Skeletal muscle satellite cell (primary cell): ENCODE results near the gene ITPRIP.
A peak's percentile ranks its signal among the peaks of the same experiment; 100 is the strongest.

Source experiments
- H3K27me3 ChIP-seq: 2 replicates; pipeline ENCODE4 v1.7.0; 2013; ENCODE audit warnings: low read length; ENCODE audit not compliant: control insufficient read depth, insufficient read depth
- H3K36me3 ChIP-seq: 2 replicates; pipeline ENCODE4 v1.7.0; 2013; ENCODE audit warnings: mild to moderate bottlenecking, control low read depth, low read length; ENCODE audit not compliant: insufficient read depth
- H3K4me1 ChIP-seq: 2 replicates; pipeline ENCODE4 v1.7.0; 2013; ENCODE audit warnings: low read length; ENCODE audit not compliant: control insufficient read depth, insufficient read depth
- H3K4me2 ChIP-seq: 2 replicates; pipeline ENCODE4 v1.7.0; 2013; ENCODE audit warnings: mild to moderate bottlenecking, low read length
- H3K4me3 ChIP-seq: 2 replicates; pipeline ENCODE4 v1.7.0; 2013; ENCODE audit warnings: low read length
- H3K9ac ChIP-seq: 2 replicates; pipeline ENCODE4 v1.7.0; 2013; ENCODE audit warnings: mild to moderate bottlenecking, low read depth, low read length, moderate library complexity
- H3K9me3 ChIP-seq: replicated peaks from 2 replicates; pipeline ENCODE4 v1.7.0; 2013; ENCODE audit warnings: mild to moderate bottlenecking, control low read depth, low read length

The ITPRIP gene

DNA sequence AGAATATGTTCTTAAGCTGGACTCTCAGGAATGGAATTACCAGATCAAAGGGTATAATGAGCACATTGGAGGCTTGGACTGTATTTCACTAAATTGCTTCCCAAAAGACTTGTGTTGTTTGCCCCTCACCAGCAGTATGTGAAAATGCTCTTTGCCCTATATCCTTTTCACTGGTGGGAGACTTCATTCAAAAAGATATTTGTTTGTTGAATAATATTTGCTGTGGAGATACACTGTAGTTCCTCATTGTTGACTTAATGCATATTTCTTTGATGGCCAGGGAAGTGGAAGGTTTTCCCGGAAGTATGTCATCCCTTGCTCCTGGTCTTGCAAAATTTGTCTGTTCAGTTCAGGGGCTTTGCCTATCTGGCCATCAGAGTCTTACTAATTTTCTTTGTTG is 49.9 kb downstream of the ITPRIP start:
- H3K9me3 ChIP-seq, result no peaks in the 10 kb centered on the region
- H3K4me3 ChIP-seq, result no peak overlapping the region
- no peaks in the 10 kb centered on the region for H3K27me3 ChIP-seq
- H3K9ac ChIP-seq, result no peak overlapping the region
- no peaks in the 10 kb centered on the region for H3K36me3 ChIP-seq
- no peak overlapping the region for H3K4me2 ChIP-seq
- peaks cover 19% of the 10 kb centered on the region for H3K4me1 ChIP-seq

GRCh38 chr10:104286939-104287338 is 51.3 kb downstream of the ITPRIP start:
- H3K9ac ChIP-seq, result no peak overlapping the region
- H3K36me3 ChIP-seq, result no peaks in the 10 kb centered on the region
- peaks cover 9% of the 10 kb centered on the region for H3K4me1 ChIP-seq
- no peaks in the 10 kb centered on the region for H3K9me3 ChIP-seq
- H3K4me3 ChIP-seq, result no peak overlapping the region
- H3K4me2 ChIP-seq, result no peak overlapping the region
- H3K27me3 ChIP-seq, result no peaks in the 10 kb centered on the region

DNA sequence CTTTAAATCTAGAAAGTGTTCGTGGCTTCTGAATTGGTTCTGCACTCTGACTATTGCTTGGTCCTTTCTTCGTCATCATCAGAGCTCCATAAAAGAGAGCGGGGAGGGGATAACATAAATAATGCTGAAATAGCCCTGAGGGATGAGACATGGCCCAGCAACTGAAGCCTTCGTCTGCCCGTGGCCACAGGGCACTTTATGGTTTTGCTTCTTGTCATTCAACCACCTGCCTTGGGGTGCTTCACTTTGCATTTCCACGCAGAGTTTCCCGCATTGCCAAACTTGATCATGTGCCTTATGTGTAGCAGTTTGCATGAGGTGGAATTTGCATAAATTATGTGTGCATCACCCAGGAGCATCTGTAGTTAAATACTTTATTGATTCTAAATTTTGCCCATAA is 53.4 kb downstream of the ITPRIP start:
- peaks cover 4% of the 10 kb centered on the region for H3K4me1 ChIP-seq
- no peaks in the 10 kb centered on the region for H3K27me3 ChIP-seq
- no peaks in the 10 kb centered on the region for H3K36me3 ChIP-seq
- no peak overlapping the region for H3K4me2 ChIP-seq
- no peak overlapping the region for H3K9ac ChIP-seq
- H3K4me3 ChIP-seq, result no peak overlapping the region
- H3K9me3 ChIP-seq, result no peaks in the 10 kb centered on the region

- Histone ChIP-seq H3K36me3 (no peaks in the 10 kb centered on the region), H3K4me3 (no peak overlapping the region), H3K9ac (no peak overlapping the region), H3K27me3 (no peaks in the 10 kb centered on the region), H3K4me2 (no peak overlapping the region), H3K4me1 (no peaks in the 10 kb centered on the region), H3K9me3 (no peaks in the 10 kb centered on the region)
Measured at GRCh38 chr10:104281694-104282093, 56.6 kb downstream of the ITPRIP start.

DNA sequence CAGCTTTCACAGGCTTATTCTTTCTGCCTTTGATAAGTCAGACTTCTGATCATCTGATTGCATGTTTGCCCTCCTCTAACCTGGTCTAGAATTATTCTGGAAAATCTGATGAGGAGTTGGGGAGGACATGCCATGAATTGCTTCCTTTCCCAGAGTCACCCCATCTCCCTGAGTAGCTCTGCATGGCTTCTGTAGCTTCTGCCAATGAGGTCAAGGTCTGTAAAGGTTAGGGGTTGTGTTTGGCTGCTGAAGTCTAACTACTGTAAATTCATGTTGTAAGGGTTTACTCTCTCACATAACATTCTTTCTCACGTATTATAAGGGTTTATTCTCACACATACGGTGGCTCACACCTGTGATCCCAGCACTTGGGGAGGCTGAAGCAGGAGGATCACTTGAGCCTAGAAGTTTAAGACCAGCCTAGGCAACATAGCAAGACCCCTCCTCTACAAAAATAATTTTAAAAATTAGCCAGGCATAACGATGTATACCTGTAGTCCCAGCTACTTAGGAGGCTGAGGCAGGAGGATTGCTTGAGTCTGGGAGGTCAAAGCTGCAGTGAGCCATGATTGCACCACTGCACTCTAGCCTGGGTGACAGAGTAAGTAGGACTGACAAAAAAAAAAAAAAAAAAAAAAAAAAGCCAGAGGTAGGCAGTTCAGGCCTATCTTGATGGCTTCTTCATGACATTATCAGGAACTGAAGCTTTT is 58.6 kb downstream of the ITPRIP start:
- H3K9me3 ChIP-seq, result no peaks in the 10 kb centered on the region
- H3K9ac ChIP-seq, result no peak overlapping the region
- H3K27me3 ChIP-seq, result no peaks in the 10 kb centered on the region
- no peak overlapping the region for H3K4me3 ChIP-seq
- H3K4me2 ChIP-seq, result no peak overlapping the region
- peaks cover 4% of the 10 kb centered on the region for H3K4me1 ChIP-seq
- H3K36me3 ChIP-seq, result no peaks in the 10 kb centered on the region

- peaks cover 22% of the 10 kb centered on the region for H3K4me1 ChIP-seq
- no peak overlapping the region for H3K4me3 ChIP-seq
- H3K36me3 ChIP-seq, result no peaks in the 10 kb centered on the region
- H3K9me3 ChIP-seq, result no peaks in the 10 kb centered on the region
- H3K27me3 ChIP-seq, result no peaks in the 10 kb centered on the region
- H3K9ac ChIP-seq, result no peak overlapping the region
- no peak overlapping the region for H3K4me2 ChIP-seq
Measured at GRCh38 chr10:104277785-104278184, 60.5 kb downstream of the ITPRIP start.

DNA sequence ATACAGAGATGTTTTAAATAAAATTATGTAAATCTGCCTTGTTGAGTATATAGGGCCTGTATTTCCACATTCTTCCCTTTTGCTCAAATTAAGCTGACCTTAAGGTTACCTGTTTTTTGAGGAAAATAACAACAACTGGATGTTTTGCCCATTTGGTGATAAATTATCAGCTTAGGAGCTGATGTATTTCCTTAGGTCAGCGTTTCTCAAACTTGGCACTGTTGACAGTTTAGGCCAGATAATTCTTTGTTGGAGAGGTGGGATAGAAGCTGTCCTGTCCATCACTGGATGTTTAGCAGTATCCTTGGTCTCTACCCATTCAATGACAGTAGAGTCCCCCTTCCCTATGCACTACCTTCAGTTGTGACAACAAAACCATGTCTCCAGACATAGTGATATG is 62.1 kb downstream of the ITPRIP start:
- Histone ChIP-seq H3K4me2 (no peak overlapping the region), H3K9ac (no peak overlapping the region), H3K36me3 (no peaks in the 10 kb centered on the region), H3K4me3 (no peak overlapping the region), H3K4me1 (peaks cover 22% of the 10 kb centered on the region), H3K9me3 (no peaks in the 10 kb centered on the region), H3K27me3 (no peaks in the 10 kb centered on the region)

- H3K4me3 ChIP-seq, result peak overlapping the region; percentile 44
- no peaks in the 10 kb centered on the region for H3K36me3 ChIP-seq
- H3K4me1 ChIP-seq, result peaks cover 22% of the 10 kb centered on the region
- H3K9ac ChIP-seq, result peak overlapping the region; percentile 64
- no peaks in the 10 kb centered on the region for H3K9me3 ChIP-seq
- peak overlapping the region; percentile 79 for H3K4me2 ChIP-seq
- no peaks in the 10 kb centered on the region for H3K27me3 ChIP-seq
Measured at GRCh38 chr10:104274762-104275721, 63.2 kb downstream of the ITPRIP start.

- H3K36me3 ChIP-seq, result peaks cover 7% of the 10 kb centered on the region
- H3K4me1 ChIP-seq, result peaks cover 22% of the 10 kb centered on the region
- H3K9ac ChIP-seq, result peak overlapping the region; percentile 64
- H3K9me3 ChIP-seq, result no peaks in the 10 kb centered on the region
- peak overlapping the region; percentile 79 for H3K4me2 ChIP-seq
- peak overlapping the region; percentile 44 for H3K4me3 ChIP-seq
- H3K27me3 ChIP-seq, result no peaks in the 10 kb centered on the region
Measured at GRCh38 chr10:104273899-104274575, 64.2 kb downstream of the ITPRIP start.

- Histone ChIP-seq H3K9ac (peak overlapping the region; percentile 64), H3K27me3 (no peaks in the 10 kb centered on the region), H3K4me2 (peak overlapping the region; percentile 6), H3K36me3 (peaks cover 15% of the 10 kb centered on the region), H3K4me3 (no peak overlapping the region), H3K9me3 (no peaks in the 10 kb centered on the region), H3K4me1 (peaks cover 22% of the 10 kb centered on the region)
Measured at GRCh38 chr10:104273286-104273685, 65.0 kb downstream of the ITPRIP start.
